ENCODE results near the gene PAN3.

The PAN3 gene

GRCh38 chr13:28336193-28336657 lies 197.9 kb downstream of the PAN3 start:
- no peak for TF ChIP-seq CTCF (IDR thresholded peaks at IDR 0.05)

GRCh38 chr13:28337166-28338005 lies 199.0 kb downstream of the PAN3 start:
- no peak for TF ChIP-seq CTCF (IDR thresholded peaks at IDR 0.05)

- TF ChIP-seq CTCF (IDR thresholded peaks at IDR 0.05): no peak
Observed at GRCh38 chr13:28338006-28338574, 199.7 kb downstream of the PAN3 start.

- no peak for TF ChIP-seq CTCF (IDR thresholded peaks at IDR 0.05)
Observed at GRCh38 chr13:28338742-28339141, 200.4 kb downstream of the PAN3 start.

GRCh38 chr13:28339419-28339818 lies 201.1 kb downstream of the PAN3 start:
- TF ChIP-seq CTCF (IDR thresholded peaks at IDR 0.05): no peak

GRCh38 chr13:28340272-28340793 lies 202.0 kb downstream of the PAN3 start:
- TF ChIP-seq CTCF (IDR thresholded peaks at IDR 0.05): no peak

GRCh38 chr13:28342251-28342650 lies 203.9 kb downstream of the PAN3 start:
- no peak for TF ChIP-seq CTCF (IDR thresholded peaks at IDR 0.05)
